ENCODE measurements around the gene TMEM63A.
"Not testable (repeated sequence)": the region's sequence is repeated elsewhere in the genome, so short reads cannot be mapped to it uniquely, and the experiment has no call there.

The TMEM63A gene

GRCh38 chr1:225806249-225806648 lies 75.9 kb downstream of the TMEM63A start:
- no peak for DNase-seq (ENCODE audit: low read depth in 2 of 3, low spot score in 1 of 3)

GRCh38 chr1:225801146-225801545 lies 81.0 kb downstream of the TMEM63A start:
- DNase-seq (ENCODE audit: low read depth in 2 of 3, low spot score in 1 of 3): not testable (repeated sequence)

- DNase-seq (ENCODE audit: low read depth in 2 of 3, low spot score in 1 of 3): not testable (repeated sequence)
Observed at GRCh38 chr1:225796097-225796496, 86.1 kb downstream of the TMEM63A start.
